Activated naive CD4-positive, alpha-beta T cell treated with anti-CD3 and anti-CD28 coated beads, Interleukin-2, amount 50 U/mL, for 16 hours (primary cell): ENCODE results near the gene ABI3BP.

Source experiments
- DNase-seq: peaks from one replicate; pipeline ENCODE4 v3.0.0-alpha.2; 2020

The ABI3BP gene

GRCh38 chr3:100766069-100766468 lies 227.2 kb downstream of the ABI3BP start:
- no peak for DNase-seq

GRCh38 chr3:100765437-100765975 lies 227.7 kb downstream of the ABI3BP start:
- no peak for DNase-seq

GRCh38 chr3:100761951-100762350 lies 231.3 kb downstream of the ABI3BP start:
- DNase-seq = no peak

- DNase-seq = no peak
These were observed 231.8 kb downstream of the ABI3BP start for GRCh38 chr3:100761211-100761942.

- no peak for DNase-seq
These were observed 232.8 kb downstream of the ABI3BP start for GRCh38 chr3:100760377-100760776.

- no peak for DNase-seq
These were observed 233.3 kb downstream of the ABI3BP start for GRCh38 chr3:100759950-100760349.

GRCh38 chr3:100759159-100759558 lies 234.1 kb downstream of the ABI3BP start:
- no peak for DNase-seq

GRCh38 chr3:100756441-100756840 lies 236.8 kb downstream of the ABI3BP start:
- no peak for DNase-seq

GRCh38 chr3:100754563-100755334 lies 238.5 kb downstream of the ABI3BP start:
- DNase-seq = no peak

GRCh38 chr3:100753846-100754245 lies 239.4 kb downstream of the ABI3BP start:
- no peak for DNase-seq

GRCh38 chr3:100748967-100749366 lies 244.3 kb downstream of the ABI3BP start:
- no peak for DNase-seq

GRCh38 chr3:100748220-100748619 lies 245.0 kb downstream of the ABI3BP start:
- DNase-seq = no peak

GRCh38 chr3:100746092-100746491 lies 247.1 kb downstream of the ABI3BP start:
- no peak for DNase-seq

- no peak for DNase-seq
These were observed 247.6 kb downstream of the ABI3BP start for GRCh38 chr3:100745617-100746016.

GRCh38 chr3:100744671-100745070 lies 248.6 kb downstream of the ABI3BP start:
- DNase-seq = no peak

GRCh38 chr3:100743535-100743934 lies 249.7 kb downstream of the ABI3BP start:
- DNase-seq = no peak

GRCh38 chr3:100740207-100740606 lies 253.0 kb downstream of the ABI3BP start:
- DNase-seq = no peak

- DNase-seq = no peak
These were observed 255.9 kb downstream of the ABI3BP start for GRCh38 chr3:100737334-100737733.

GRCh38 chr3:100732435-100732834 lies 260.8 kb downstream of the ABI3BP start:
- no peak for DNase-seq

- DNase-seq = no peak
These were observed 262.7 kb downstream of the ABI3BP start for GRCh38 chr3:100730524-100730923.

GRCh38 chr3:100726706-100727105 lies 266.5 kb downstream of the ABI3BP start:
- DNase-seq = no peak

- no peak for DNase-seq
These were observed 267.2 kb downstream of the ABI3BP start for GRCh38 chr3:100725935-100726513.

GRCh38 chr3:100720426-100720825 lies 272.8 kb downstream of the ABI3BP start:
- DNase-seq = no peak

- DNase-seq = no peak
These were observed 274.1 kb downstream of the ABI3BP start for GRCh38 chr3:100719136-100719535.
